ENCODE results near the gene SLC7A4. TPM values are rescaled to one million over a fixed set of nuclear protein-coding genes. Genes with fewer than 3 reads are reported as not detected.
"Not testable (repeated sequence)": the region's sequence is repeated elsewhere in the genome, so short reads cannot be mapped to it uniquely, and the experiment has no call there.

The SLC7A4 gene
- total RNA-seq, result not detected in 2 replicates

DNA sequence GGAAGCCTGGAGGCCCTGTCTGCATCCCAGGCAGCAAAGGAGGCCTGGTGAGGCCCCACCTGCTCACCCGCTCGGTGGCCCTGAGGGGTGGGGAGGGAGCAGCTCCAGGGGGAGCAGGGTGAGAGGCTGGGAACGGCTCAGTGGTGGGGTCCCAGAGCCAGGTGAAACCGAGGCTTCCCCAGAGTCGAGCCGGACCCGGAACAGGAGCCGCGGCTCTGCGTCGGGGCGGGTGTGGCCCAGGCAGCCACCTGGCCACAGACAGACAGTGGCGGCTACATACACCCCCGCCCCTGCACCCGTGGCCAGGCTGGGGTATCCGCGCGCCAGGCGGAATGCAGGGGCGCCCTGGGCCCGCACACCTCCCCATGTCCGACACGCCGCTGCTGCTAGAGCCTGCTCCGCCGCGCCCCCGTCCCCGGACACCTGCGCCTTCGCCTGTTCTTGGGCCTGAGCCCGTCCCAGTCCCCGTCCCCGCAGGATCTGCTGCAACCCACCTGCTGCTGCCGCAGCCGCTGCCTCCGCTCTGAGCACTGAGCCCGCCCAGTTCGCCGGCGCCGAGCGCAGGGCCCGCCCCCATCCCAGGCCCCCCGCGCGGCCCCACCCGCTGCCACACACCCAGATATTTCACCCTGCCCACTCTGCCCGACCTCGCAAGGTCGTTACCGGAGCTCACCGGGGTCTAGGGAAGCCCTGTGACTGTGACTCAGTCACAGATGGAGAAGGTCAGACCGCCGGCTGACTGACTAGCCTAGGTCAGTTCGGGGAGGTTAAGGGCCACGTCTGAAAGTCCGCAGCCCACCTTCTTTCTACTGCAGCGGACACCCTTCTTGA, at the start of gene SLC7A4:
Gene SLC7A4 (minus strand): TSS at position 525 of the 831 bp plus-strand sequence. CDS start 749 bp downstream, outside the sequence.
- DNase-seq (ENCODE audit: low read depth, low spot score), result no peak

DNA sequence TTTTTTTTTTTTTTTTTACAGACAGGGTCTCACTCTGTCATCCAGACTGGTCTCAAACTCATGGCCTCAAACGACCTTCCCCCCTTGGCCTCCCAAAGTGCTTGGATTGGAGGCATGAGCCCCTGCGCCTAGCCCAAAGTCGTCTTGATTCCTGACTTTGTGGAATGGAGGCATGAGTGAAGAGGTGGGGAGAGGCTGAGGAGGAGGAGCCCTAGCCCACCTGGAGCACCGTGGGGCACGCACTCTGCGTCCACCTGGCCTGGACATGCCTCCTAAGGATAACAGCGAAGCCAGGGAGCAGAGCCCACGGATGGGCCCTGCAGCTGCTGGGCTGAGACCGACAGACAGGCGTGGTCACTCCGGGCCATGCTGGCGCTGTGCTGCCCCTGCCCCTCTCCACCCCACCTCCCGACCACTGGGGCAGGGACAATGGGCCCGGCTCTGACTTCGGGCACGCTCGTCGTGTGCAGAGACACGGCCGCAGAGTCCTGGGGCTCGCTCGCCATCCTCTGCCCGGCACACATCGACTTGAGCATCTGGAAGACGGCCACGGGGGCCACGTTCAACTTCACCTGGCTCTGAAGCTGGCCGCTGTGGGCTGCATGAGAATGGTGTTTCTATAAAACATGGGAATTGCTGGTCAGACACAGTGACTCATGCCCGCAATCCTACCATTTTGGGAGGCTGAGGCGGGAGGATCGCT, 48.2 kb upstream of the SLC7A4 start:
- no peak for DNase-seq (ENCODE audit: low read depth, low spot score)

DNA sequence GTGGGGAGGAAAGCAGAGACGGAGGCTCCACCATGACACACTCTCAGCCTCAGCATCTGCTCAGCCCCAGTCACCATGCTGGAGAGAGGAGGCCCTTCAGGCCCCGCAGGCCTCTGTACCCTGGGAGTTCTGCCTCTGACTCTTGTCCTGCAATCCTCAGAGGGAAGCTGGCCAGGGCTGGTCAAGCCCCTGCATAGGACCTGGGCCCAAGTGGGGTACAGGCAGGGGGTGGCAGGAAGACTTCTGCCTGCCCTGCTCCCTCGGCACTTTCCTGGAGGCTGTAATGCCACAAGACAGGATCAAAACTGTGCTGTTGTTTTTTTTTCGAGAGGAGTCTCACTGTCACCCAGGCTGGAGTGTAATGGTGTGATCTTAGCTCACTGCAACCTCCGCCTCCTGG, 47.1 kb upstream of the SLC7A4 start:
- no peak for DNase-seq (ENCODE audit: low read depth, low spot score)

DNA sequence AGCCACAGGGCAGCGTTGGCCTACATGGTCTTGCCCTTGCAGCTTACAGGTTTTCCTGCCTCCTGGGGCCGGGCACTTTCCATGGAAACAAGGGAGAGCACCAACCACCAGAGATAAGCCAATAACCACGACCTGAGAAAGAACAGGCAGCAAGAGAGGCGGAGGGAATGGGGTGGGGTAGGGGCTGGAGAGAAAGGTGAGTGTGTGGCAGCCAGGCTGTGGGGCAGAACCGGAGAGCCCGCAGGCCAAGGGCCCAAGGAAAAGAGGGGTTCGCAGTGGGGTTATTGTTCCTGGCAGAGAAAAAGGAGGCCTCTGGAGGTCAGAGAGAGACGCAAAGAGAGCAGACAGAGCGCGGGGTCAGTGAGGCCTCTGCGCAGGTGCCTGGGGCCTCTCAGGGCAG, 46.6 kb upstream of the SLC7A4 start:
- no peak for DNase-seq (ENCODE audit: low read depth, low spot score)

DNA sequence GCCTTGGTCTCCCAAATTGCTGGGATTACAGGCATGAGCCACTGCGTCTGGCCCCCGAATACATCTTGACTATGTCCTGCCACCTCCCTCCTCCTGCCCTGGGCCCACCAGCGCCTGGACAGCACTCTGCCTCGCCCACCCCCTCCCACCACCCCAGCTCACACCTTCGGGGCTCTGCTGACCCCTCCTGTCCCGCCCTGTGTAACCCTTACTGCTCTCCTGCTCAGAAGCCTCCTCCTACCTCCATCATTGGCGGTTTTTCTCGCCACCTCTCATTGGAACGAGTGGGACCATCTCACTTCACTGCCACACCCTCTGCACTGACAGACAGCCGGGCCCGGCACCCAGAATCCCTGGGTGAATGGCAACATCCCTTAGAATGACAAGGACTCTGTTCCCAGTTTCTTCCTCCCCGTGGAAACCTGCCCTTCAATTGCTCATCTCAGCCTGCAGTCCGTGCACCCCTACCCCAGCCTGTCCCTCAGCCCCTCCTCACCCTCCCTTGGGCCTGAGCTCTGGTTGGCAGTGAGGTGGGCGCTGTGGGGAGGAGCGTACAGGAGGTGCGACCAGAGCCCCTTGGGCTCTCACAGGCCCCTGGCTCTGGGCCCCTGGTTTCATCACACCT, 45.6 kb upstream of the SLC7A4 start:
- no peak for DNase-seq (ENCODE audit: low read depth, low spot score)

DNA sequence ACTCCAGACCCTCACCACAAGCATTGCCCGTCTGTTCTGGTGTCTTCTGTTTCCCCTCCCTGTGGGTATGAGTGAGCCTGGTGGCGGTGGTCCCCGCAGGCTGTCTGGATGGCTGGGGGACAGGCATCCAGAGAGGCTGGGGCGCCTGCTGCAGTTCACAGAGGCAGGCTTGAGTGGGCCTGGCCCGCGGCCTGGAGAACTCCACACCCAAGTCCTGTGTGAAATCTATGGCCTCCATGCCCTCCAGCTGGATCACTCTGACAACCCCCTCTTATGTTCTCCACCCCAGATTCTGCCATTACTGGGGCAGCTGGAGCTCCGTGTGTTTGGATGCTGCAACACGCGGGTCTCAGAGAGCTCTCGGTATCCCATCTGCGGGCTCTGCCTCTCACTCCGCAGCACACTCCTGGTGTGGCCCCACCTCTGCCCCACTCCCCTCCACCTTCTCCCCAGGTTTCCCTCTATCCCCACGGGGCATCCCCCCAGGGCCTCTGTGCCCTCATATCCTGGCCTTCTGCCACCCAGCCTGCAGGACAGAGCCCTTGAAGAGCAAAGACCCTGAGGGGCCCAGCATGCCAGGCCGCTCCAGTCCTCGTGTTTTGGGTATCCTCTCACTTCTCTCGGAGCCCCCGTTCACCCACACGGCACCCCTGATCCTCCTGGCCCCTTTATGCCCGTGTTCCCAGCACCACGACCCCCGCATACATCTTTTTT, 44.7 kb upstream of the SLC7A4 start:
- no peak for DNase-seq (ENCODE audit: low read depth, low spot score)

- DNase-seq (ENCODE audit: low read depth, low spot score), result no peak
These were observed 43.3 kb upstream of the SLC7A4 start for GRCh38 chr22:21075516-21076138.

DNA sequence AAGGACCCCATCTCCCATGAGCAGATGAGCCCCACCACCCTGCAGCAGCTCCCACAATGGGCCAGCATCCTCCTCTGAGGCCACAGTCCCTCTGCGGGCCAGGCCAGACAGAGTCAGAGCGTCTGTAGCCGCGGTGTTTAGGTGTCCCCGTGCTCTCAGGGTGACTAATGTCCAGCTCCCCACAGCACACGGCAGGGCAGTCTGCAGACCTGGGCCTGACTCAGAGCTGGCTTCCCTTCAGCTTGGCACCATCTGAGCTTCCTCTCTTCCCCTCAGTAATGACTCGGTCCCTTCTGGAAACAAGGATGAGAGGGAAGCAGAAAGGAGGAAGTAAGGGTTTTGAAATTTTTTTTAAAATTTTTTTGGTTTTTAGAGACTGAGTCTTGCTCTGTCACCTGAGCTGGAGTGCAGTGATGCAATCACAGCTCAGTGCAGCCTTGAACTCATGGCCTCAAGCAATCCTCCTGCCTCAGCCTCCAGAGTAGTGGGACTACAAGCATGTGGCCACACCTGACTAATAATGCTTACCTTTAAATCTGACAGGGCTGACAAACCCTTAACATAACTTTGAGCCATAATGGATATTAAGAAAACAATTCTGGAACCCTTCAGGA, 41.8 kb upstream of the SLC7A4 start:
- no peak for DNase-seq (ENCODE audit: low read depth, low spot score)

DNA sequence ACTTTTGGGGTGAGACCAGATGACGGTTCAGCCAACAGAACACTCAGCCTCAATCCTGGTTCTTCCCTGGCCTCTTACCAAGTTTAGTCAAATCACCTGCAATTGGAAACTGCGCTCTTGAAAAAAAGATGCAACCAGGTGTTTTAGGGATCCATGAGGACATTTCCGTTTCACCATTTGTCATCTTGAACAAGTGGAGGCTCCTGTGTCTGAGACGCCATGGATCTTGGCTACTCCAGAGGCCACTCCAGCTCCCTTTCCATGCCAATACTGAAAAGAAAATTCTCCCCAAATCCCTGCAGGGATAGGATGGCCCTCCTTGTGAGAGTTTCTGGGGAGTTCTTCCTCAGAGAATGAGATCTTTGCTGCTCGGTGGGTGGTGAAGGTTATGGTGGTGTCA, 41.1 kb upstream of the SLC7A4 start:
- DNase-seq (ENCODE audit: low read depth, low spot score), result no peak

DNA sequence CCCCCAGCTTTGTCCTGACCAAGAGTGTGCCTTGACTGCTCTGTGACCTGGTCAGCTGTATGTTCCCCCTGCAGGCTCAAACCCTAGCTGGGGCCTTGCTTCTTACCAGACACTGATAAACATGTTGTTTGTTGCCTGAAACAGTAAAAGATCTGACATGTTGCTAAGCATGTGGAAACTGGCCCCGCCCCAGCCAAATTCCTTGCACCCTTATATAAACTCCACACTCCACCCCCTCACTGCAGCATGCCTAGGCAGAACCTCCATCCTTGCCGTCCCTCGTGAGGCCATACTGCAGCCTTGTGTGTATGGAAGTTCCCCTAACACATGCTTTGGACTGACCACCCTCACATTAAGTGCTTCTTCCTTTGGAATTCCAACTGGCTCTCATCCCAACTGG, 40.7 kb upstream of the SLC7A4 start:
- DNase-seq (ENCODE audit: low read depth, low spot score), result no peak

DNA sequence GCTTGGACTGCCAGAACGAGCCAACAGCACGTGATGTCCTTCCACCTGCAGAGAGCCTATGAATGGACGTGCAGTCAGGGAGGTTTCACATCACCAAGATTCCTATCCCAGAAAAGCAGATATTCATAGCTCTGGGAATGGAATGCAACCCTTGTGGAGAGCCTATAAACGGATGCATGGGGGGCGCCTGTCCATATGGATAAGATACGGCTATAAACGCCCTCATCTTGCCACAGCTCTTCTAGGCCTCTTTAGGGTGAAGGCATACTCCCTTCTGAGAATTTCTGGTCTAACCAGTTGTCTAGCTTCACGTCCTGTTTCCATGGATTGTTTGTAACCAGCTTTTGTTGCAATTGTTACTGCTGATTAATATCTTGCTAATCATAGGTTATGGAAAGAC, 39.4 kb upstream of the SLC7A4 start:
- not testable (repeated sequence) for DNase-seq (ENCODE audit: low read depth, low spot score)

GRCh38 chr22:21070690-21071615, 38.6 kb upstream of the SLC7A4 start:
- no peak for DNase-seq (ENCODE audit: low read depth, low spot score)

GRCh38 chr22:21069375-21069774, 37.0 kb upstream of the SLC7A4 start:
- DNase-seq (ENCODE audit: low read depth, low spot score), result no peak

- no peak for DNase-seq (ENCODE audit: low read depth, low spot score)
These were observed 36.4 kb upstream of the SLC7A4 start for GRCh38 chr22:21068681-21069276.

GRCh38 chr22:21067901-21068680, 35.7 kb upstream of the SLC7A4 start:
- DNase-seq (ENCODE audit: low read depth, low spot score), result no peak

DNA sequence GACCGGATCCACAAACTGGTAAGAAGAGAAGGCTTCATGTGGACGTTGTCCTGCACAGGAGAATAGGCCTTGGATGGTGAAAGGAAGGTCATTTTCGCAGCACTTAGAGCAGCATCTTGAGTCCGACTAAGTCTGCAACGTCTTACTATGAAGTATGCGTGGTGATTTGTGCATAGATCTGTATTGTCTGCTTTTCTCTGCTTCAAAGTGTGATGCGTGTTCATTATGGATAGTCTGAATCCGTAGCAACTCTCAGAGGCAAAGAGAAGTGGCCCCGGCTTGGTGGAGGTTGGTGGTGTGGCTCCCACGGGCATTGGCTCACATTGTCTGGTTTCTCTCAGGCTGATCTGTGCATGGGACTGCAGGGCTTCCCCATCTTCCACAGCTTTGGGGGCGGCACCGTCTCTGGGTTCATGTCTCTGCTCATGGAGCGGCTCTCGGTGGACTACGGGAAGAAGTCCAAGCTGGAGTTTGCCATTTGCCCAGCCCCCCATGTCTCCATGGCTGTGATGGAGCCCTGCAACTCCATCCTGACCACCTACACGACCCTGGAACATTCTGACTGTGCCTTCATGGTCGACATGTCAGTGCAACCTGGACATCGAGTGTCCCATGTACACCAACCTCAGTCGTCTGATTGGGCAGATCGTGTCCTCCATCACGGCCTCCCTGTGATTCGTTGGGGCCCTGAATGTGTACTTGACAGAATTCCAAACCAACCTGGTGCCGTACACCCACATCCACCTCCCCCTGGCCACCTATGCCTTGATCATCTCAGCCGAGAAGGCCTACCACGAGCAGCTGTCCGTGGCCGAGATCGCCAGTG, 34.9 kb upstream of the SLC7A4 start:
- DNase-seq (ENCODE audit: low read depth, low spot score), result no peak
